Rectal smooth muscle tissue (tissue), 1 donor: ENCODE results near the gene GRIP1.

ENCODE experiments used
- H3K27ac ChIP-seq: one replicate; pipeline ENCODE4 v1.7.0; 2013; ENCODE audit warnings: low read depth, low read length, inconsistent platforms
- H3K27me3 ChIP-seq: one replicate; pipeline ENCODE4 v1.7.0; 2013; ENCODE audit warnings: low read length; ENCODE audit not compliant: control insufficient read depth, insufficient read depth
- H3K36me3 ChIP-seq: one replicate; pipeline ENCODE4 v1.7.0; 2013; ENCODE audit warnings: low read length; ENCODE audit not compliant: control insufficient read depth, insufficient read depth
- H3K4me1 ChIP-seq: one replicate; pipeline ENCODE4 v1.7.0; 2013; ENCODE audit warnings: low read length; ENCODE audit not compliant: control insufficient read depth, insufficient read depth
- H3K4me3 ChIP-seq: one replicate; pipeline ENCODE4 v1.7.0; 2013; ENCODE audit warnings: low read length
- H3K9ac ChIP-seq: one replicate; pipeline ENCODE4 v1.7.0; 2013; ENCODE audit warnings: low read length

The GRIP1 gene

DNA sequence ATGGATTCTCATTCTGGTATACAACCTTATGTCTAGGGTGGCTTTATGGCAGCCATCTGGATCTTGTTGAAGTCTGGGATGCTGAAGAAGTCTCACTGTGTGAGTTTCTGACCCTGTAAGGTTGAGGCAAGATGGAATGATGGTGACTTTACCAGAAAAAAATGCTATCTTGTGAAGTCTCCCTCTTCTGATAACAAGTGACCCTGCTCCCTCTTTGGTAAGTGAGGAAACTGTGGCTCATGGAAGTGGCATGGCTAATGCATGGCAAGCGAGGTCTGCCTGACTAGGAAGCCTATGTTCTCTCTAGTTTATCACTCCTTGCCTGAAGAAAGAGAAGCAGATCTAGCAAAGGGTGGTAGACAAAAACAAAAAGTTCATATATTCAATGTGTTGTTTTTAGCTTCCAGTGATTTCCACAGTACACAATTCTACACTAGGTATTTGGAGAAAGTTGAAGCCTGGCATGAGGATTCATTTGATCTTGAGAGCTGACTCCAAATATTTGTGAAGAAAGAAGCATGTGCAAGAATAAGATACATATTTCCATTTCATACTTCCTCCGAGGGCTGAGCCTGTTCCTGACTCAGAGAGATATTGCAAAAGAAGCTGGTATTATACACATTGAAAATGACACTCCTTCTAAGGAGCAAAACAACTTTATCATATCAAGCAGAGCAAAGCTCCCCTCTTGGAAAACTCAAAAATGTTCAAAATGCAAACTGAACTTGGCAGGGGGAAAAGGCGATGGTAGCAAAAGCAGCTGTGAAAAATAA, 313.0 kb downstream of the GRIP1 start:
- Histone ChIP-seq H3K4me1 (no peaks in the 10 kb centered on the region), H3K36me3 (peaks cover 4% of the 10 kb centered on the region), H3K9ac (no peak overlapping the region), H3K4me3 (no peak overlapping the region), H3K27me3 (no peaks in the 10 kb centered on the region), H3K27ac (no peak overlapping the region)

DNA sequence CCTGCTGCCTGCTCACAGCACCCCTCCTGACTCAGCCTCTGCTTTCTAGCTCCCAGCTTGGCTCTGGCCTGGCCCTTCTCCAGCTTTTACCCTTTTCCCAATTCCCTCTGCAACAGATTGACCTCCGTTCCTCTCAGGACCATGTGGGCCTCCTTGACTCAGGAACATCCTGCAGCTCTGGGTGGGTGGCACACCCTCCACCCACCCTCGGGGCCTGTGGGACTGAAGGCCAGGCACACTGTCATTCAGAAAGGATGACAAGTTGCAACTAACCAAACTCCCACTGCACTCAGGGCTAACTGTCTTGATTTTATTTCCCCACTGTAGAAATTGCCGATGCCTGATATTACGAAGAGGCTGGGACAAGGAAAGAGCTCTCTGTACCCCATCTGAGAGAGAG, 317.2 kb downstream of the GRIP1 start:
- no peak overlapping the region for H3K4me3 ChIP-seq
- H3K36me3 ChIP-seq = no peaks in the 10 kb centered on the region
- H3K9ac ChIP-seq = no peak overlapping the region
- no peaks in the 10 kb centered on the region for H3K27me3 ChIP-seq
- no peak overlapping the region for H3K27ac ChIP-seq
- H3K4me1 ChIP-seq = no peaks in the 10 kb centered on the region

DNA sequence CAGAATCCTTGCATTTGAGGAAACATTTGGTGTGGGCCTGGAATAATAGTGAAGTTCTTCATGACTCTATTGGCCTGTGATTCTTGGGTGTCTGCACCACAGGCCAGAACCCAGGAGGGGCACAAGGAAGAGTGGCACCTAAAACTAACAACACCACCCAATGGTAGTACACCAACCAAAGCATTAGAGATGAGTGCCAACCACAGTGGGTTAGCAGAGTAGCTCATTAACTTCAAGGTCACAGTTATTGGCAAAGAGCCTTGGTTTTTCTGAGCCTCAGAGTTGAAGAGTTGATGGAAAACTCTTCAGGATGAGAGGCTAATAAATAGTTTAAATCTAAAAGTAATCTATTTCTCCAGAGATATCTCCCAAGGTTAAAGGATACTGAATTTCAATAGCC, 319.6 kb downstream of the GRIP1 start:
- Histone ChIP-seq H3K4me1 (no peaks in the 10 kb centered on the region), H3K9ac (no peak overlapping the region), H3K27me3 (no peaks in the 10 kb centered on the region), H3K36me3 (no peaks in the 10 kb centered on the region), H3K27ac (no peak overlapping the region), H3K4me3 (no peak overlapping the region)

DNA sequence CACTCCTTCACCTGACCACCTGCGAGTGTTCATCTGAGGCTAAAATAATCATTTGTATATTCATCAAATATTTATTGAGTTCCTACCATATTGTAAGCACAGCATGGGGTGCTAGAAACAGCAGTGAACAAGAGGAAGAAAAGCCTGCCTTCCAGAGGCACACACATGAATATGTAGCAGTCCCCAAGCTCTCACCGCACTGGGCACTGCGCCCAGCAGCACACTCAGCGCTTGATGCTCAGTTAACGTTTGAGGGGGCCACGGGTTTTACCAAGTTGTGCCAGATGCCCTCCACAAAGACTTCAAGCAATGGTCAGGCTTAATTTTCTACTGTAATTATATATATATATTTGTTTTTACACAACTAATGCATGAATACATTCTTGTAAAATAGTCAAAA, 324.6 kb downstream of the GRIP1 start:
- Histone ChIP-seq H3K4me3 (no peak overlapping the region), H3K36me3 (no peaks in the 10 kb centered on the region)

DNA sequence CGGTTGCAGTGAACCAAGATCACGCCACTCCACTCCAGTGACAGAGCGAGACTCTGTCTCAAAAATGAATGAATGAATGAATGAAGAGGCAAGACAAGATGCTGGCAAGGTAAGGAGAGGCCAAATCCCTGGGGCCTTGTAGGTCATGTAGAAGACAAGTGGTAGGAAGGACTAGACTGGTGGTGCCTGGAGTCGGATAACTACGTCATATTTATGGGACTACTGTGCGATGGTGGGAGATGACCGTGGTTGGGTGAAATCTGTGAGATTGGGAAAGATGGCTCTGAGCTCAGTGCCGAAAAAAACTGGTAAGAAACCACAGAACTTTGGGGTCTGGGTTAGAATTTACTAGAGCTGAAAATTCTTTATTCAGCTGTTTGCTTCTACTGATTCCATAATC, 326.0 kb downstream of the GRIP1 start:
- Histone ChIP-seq H3K4me3 (no peak overlapping the region), H3K4me1 (no peaks in the 10 kb centered on the region), H3K9ac (no peak overlapping the region), H3K27ac (no peak overlapping the region), H3K27me3 (no peaks in the 10 kb centered on the region), H3K36me3 (peaks cover 1% of the 10 kb centered on the region)

More for the DNA sequence above, 324.6 kb downstream of the GRIP1 start:
- Histone ChIP-seq H3K27me3 (no peaks in the 10 kb centered on the region), H3K9ac (no peak overlapping the region), H3K27ac (no peak overlapping the region), H3K4me1 (no peaks in the 10 kb centered on the region)

DNA sequence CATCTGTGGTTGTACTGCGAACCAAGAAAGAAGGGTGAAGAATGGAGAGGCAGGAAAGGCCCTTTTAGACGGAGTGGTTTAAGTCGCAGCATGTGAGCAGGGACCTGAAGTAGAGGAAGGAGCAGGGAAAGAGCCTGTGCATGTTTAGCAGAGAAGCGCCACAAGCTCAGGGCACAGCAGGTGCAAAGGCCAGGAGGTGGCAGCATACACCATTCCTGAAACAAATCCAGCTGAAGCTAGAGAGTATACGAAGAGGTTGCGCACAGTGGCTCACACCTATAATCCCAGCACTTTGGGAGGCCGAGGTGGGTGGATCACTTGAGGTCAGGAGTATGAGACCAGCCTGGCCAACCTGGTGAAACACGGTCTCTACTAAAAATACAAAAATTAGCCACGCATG, 326.7 kb downstream of the GRIP1 start:
- Histone ChIP-seq H3K27ac (no peak overlapping the region), H3K27me3 (no peaks in the 10 kb centered on the region), H3K36me3 (peaks cover 2% of the 10 kb centered on the region), H3K9ac (no peak overlapping the region), H3K4me3 (no peak overlapping the region), H3K4me1 (no peaks in the 10 kb centered on the region)

DNA sequence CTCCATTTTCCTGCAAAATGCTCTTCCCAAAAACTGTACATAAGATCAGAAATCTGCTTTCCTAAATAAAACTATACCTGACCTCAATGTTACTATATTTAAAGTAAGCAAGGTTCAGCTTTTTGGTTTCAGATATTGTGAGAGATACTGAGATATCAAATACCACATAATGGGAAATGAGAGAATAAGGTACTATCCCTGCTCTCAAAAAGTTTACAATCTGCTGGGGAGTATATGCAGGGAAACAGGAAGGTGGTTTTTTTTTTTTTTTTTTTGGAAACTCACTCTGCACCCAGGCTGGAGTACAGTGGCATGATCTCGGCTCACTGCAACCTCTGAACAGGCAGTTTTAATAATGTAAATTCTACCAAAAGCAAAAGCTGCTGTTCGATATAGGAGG, 327.6 kb downstream of the GRIP1 start:
- Histone ChIP-seq H3K27ac (no peak overlapping the region), H3K4me3 (no peak overlapping the region), H3K4me1 (no peaks in the 10 kb centered on the region), H3K27me3 (no peaks in the 10 kb centered on the region), H3K9ac (no peak overlapping the region), H3K36me3 (peaks cover 6% of the 10 kb centered on the region)

DNA sequence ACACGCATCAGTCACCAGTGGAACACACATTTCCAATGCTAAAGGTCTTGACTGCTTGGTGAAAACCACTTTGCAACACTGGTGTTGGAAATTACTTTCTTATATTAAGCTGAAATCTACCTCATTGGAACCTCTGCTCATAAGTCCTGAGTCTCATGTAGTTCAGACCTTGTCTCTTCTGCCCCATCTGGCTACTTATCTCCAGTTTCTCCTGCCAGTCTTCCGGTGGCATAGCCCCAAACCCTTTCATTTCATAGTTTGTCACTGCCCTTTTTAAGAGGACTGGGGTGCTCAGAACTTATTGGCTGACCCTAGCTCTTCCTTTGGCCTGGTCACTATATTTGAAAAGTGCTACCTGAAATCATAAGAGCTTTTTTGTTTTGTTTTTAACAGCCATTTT, 332.9 kb downstream of the GRIP1 start:
- H3K4me3 ChIP-seq = no peak overlapping the region
- no peaks in the 10 kb centered on the region for H3K27me3 ChIP-seq
- no peaks in the 10 kb centered on the region for H3K4me1 ChIP-seq
- peaks cover 10% of the 10 kb centered on the region for H3K36me3 ChIP-seq
- H3K9ac ChIP-seq = no peak overlapping the region
- no peak overlapping the region for H3K27ac ChIP-seq

DNA sequence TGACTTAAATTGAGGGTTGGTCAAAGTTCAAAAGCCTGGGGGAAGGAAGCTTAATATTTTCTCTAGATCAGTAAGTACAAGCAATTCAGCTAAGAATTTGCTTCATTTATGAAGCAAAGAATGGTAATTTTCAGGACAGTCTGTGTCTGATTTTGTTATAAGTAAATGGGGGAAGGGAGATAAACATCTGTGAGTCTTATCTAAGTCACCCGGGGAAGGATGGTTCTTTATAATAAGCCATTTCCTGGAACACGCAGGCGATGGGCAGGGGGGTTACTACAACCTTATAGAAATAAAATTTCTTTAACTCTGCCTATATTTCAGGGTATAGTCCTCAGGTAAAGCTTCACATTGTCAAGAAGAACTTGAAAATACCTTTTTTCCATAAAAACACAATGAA, 333.7 kb downstream of the GRIP1 start:
- no peaks in the 10 kb centered on the region for H3K27me3 ChIP-seq
- no peaks in the 10 kb centered on the region for H3K4me1 ChIP-seq
- no peak overlapping the region for H3K27ac ChIP-seq
- H3K4me3 ChIP-seq = no peak overlapping the region
- peaks cover 10% of the 10 kb centered on the region for H3K36me3 ChIP-seq
- no peak overlapping the region for H3K9ac ChIP-seq

DNA sequence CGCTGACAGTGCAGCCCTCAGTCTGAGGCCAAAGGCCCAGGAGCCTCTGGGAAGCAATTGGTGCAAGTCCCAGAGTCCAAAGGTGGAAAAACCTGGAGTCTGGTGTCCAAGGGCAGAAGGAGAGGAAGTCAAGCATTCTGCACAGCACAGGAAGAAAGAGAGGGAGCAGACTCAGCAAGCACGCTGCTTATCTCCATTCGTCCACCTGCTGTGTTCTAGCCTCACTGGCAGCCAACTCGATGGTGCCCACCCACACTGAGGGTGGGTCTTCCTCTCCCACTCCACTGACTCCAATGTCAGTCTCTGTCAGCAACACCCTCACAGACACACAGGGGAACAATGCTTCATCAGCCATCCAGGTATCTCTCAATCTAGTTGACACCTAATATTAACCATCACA, 337.8 kb downstream of the GRIP1 start:
- no peak overlapping the region for H3K4me3 ChIP-seq
- H3K4me1 ChIP-seq = no peaks in the 10 kb centered on the region
- no peaks in the 10 kb centered on the region for H3K27me3 ChIP-seq
- no peak overlapping the region for H3K27ac ChIP-seq
- H3K36me3 ChIP-seq = peaks cover 12% of the 10 kb centered on the region
- H3K9ac ChIP-seq = no peak overlapping the region

DNA sequence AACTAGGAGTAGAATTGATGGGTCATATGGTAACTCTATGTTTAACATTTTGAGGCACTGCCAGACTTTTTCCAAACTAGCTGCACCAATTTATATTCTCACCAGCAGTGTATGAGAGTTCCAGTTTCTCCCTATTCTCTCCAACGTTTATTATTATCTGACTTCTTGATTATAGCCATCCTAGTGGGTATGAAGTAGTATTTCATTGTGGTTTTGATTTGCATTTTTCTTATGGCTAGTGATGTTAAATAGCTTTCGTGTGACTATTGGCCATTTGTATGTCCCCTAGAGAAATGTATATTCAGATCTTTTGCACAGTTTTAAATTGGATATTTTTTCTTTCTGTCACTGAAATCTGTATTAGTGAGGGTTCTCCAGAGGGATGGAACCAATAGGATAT, 338.7 kb downstream of the GRIP1 start:
- H3K4me3 ChIP-seq = no peak overlapping the region
- H3K27ac ChIP-seq = no peak overlapping the region
- no peak overlapping the region for H3K9ac ChIP-seq
- no peaks in the 10 kb centered on the region for H3K27me3 ChIP-seq
- peaks cover 12% of the 10 kb centered on the region for H3K36me3 ChIP-seq
- no peaks in the 10 kb centered on the region for H3K4me1 ChIP-seq

DNA sequence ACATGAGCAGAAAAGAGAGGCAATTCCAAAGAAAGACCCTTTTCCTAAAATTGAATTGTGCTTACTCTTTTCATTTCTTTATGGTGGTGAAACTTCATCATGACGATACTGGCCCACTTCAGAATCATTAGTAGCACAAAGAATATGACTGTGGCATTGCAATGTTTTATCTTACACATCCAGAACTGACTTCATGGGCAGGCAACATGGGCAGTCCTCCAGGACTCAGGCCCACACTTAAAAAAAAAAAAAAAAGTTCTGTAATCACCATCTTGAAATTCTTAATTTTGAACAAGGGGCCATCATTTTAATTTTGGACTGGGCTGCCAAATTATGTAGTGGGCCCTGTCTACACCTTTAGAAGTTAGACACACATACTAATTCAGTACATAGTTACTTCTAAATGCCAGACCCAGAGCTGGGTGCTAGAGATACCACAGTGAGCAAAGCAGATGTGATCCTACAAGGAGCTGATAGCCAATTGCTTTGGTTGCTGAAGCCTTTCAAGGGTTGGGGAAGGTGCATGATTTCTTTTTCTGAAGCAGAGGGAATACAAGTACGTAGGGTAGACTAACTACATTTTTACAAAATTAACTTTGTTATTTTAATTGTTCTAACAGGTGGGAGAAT, 341.4 kb downstream of the GRIP1 start:
- Histone ChIP-seq H3K27me3 (no peaks in the 10 kb centered on the region), H3K27ac (no peak overlapping the region), H3K4me3 (no peak overlapping the region), H3K36me3 (peaks cover 12% of the 10 kb centered on the region), H3K9ac (no peak overlapping the region), H3K4me1 (no peaks in the 10 kb centered on the region)

DNA sequence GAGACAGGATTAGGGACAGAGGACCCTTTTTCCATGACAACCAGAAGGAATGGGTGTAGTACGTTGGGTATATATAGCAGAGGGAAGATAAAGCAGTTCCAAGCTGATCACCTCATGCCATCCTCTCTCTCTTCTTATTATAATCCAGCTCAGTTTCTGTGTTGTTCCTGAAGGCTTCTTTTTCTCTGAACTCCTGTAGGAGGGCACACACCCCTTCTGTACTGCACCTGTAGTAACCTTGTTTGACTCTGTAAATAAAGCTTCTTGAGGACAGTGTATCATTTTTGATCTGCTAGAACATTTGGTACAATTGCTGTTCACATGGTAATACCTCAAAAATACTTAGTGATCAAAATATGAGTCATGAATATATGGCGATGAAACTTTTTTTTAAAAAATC, 343.1 kb downstream of the GRIP1 start:
- Histone ChIP-seq H3K27ac (no peak overlapping the region), H3K4me3 (no peak overlapping the region), H3K9ac (no peak overlapping the region), H3K36me3 (peaks cover 9% of the 10 kb centered on the region), H3K27me3 (no peaks in the 10 kb centered on the region), H3K4me1 (no peaks in the 10 kb centered on the region)
